ENCODE results near the gene FAM83G.
"Not testable (repeated sequence)": the region's sequence is repeated elsewhere in the genome, so short reads cannot be mapped to it uniquely, and the experiment has no call there.

GRCh38 chr17:19030771-19031449 lies 26.3 kb upstream of the FAM83G start:
- not testable (repeated sequence) for TF ChIP-seq CTCF (IDR thresholded peaks at IDR 0.05); POLR2A (IDR thresholded peaks at IDR 0.05; ENCODE audit: low read depth); POLR2AphosphoS5 (IDR thresholded peaks at IDR 0.05)
